Tibial artery (tissue), 4 donors: ENCODE data around the gene TPMT.

Experiments used
- DNase-seq, 2 donors: peaks; one replicate each; pipeline ENCODE4 v3.0.0-alpha.2; 2019
- H3K27ac ChIP-seq, 2 donors: fragments of 200-600 bp; sonication (generic) in 1 of 2; 1 replicate in 1 of 2; 2 replicates in 1 of 2; pipeline ENCODE4 v1.5.1; 2018 to 2019; ENCODE audit warnings: mild to moderate bottlenecking in 1 of 2
- H3K27me3 ChIP-seq, 2 donors: fragments of 200-600 bp; sonication (generic) in 1 of 2; one replicate each; pipeline versions ENCODE4 v1.5.1 to v1.6.0; 2016 to 2019
- H3K36me3 ChIP-seq, 3 donors: fragments of 200-600 bp; sonication (generic) in 2 of 3; one replicate each; pipeline ENCODE4 v1.5.1; 2016 to 2019; ENCODE audit warnings: mild to moderate bottlenecking in 2 of 3
- H3K4me1 ChIP-seq, 4 donors: fragments of 200-600 bp; sonication (generic) in 2 of 4; 1 replicate in 3 of 4; 2 replicates in 1 of 4; pipeline ENCODE4 v1.5.1; 2016 to 2019
- H3K4me3 ChIP-seq, 2 donors: fragments of 200-600 bp; sonication (generic) in 1 of 2; 1 replicate in 1 of 2; 2 replicates in 1 of 2; pipeline ENCODE4 v1.5.1; 2018 to 2019; ENCODE audit warnings: mild to moderate bottlenecking in 2 of 2
- H3K9me3 ChIP-seq, 3 donors: fragments of 200-600 bp; sonication (generic) in 1 of 3; one replicate each; pipeline ENCODE4 v1.5.1; 2016 to 2019
- CTCF ChIP-seq, 2 experiments: fragments of 200-600 bp in 1 of 2; fragments of 450-650 bp in 1 of 2; IDR thresholded peaks; one replicate each; pipeline ENCODE4 v1.5.1; 2017 to 2019; ENCODE audit warnings: antibody characterized with exemption in 2 of 2, mild to moderate bottlenecking in 1 of 2, moderate library complexity in 1 of 2
- intact Hi-C: fragments of 100-400 bp; cut with DNase I; formaldehyde crosslinking; loops from one replicate; pipeline ENCODE4 v1.15.0; 2023; ENCODE audit warnings: low total_unique reads

The TPMT gene

GRCh38 chr6:18078866-18079265, 76.0 kb downstream of the TPMT start:
- Histone ChIP-seq H3K4me3 (no peak overlapping the region), H3K4me1 (peaks cover 0 to 10% (median 0%) of the 10 kb centered on the region in 4 donors), H3K27me3 (no peaks in the 10 kb centered on the region), H3K9me3 (no peaks in the 10 kb centered on the region), H3K27ac (no peak overlapping the region), H3K36me3 (no peaks in the 10 kb centered on the region)
- intact Hi-C loops, result no loop called here
- no peak for DNase-seq
- TF ChIP-seq CTCF (IDR thresholded peaks at IDR 0.05), result no peak
